ENCODE measurements around the gene UBE3A.

The UBE3A gene

GRCh38 chr15:25407950-25408349 is 30.9 kb downstream of the UBE3A start:
- H3K9me3 Mint-ChIP-seq, result peaks cover 15% of the 10 kb centered on the region
- peaks cover 49% of the 10 kb centered on the region for H3K36me3 Mint-ChIP-seq (ENCODE audit: low read depth)
- no peaks in the 10 kb centered on the region for H3K27me3 Mint-ChIP-seq
- H3K27ac Mint-ChIP-seq, result no peak overlapping the region
- intact Hi-C loops (cut with micrococcal nuclease), result no loop called here
- peaks cover 36% of the 10 kb centered on the region for H3K4me1 Mint-ChIP-seq (ENCODE audit: low read depth)
- H3K4me3 Mint-ChIP-seq, result no peak overlapping the region

- intact Hi-C loops (cut with micrococcal nuclease), result no loop called here
- peaks cover 60% of the 10 kb centered on the region for H3K36me3 Mint-ChIP-seq (ENCODE audit: low read depth)
- peaks cover 20% of the 10 kb centered on the region for H3K9me3 Mint-ChIP-seq
- H3K4me3 Mint-ChIP-seq, result no peak overlapping the region
- H3K27ac Mint-ChIP-seq, result peak overlapping the region; percentile 42
- H3K4me1 Mint-ChIP-seq (ENCODE audit: low read depth), result peaks cover 47% of the 10 kb centered on the region
- no peaks in the 10 kb centered on the region for H3K27me3 Mint-ChIP-seq
Measured at GRCh38 chr15:25406846-25407245, 32.0 kb downstream of the UBE3A start.

- Mint-ChIP-seq H3K4me1 (ENCODE audit: low read depth) (peaks cover 53% of the 10 kb centered on the region), H3K27ac (peak overlapping the region; percentile 42), H3K9me3 (peaks cover 20% of the 10 kb centered on the region), H3K4me3 (no peak overlapping the region), H3K27me3 (no peaks in the 10 kb centered on the region), H3K36me3 (ENCODE audit: low read depth) (peaks cover 54% of the 10 kb centered on the region)
- intact Hi-C loops (cut with micrococcal nuclease), result no loop called here
Measured at GRCh38 chr15:25406261-25406660, 32.6 kb downstream of the UBE3A start.

GRCh38 chr15:25403771-25404170 is 35.1 kb downstream of the UBE3A start:
- intact Hi-C loops (cut with micrococcal nuclease), result loop anchor here (5.0 kb wide), 1 partner anchor 34 kb away; the partner anchor contains the start of gene UBE3A
- Mint-ChIP-seq H3K36me3 (ENCODE audit: low read depth) (peaks cover 63% of the 10 kb centered on the region), H3K9me3 (peaks cover 20% of the 10 kb centered on the region), H3K27ac (peak overlapping the region; percentile 85), H3K4me3 (no peak overlapping the region), H3K27me3 (no peaks in the 10 kb centered on the region), H3K4me1 (ENCODE audit: low read depth) (peaks cover 57% of the 10 kb centered on the region)

- peak overlapping the region; percentile 85 for H3K27ac Mint-ChIP-seq
- H3K4me3 Mint-ChIP-seq, result no peak overlapping the region
- H3K9me3 Mint-ChIP-seq, result peaks cover 20% of the 10 kb centered on the region
- no peaks in the 10 kb centered on the region for H3K27me3 Mint-ChIP-seq
- intact Hi-C loops (cut with micrococcal nuclease), result loop anchor here (5.0 kb wide), 1 partner anchor 35 kb away; the partner anchor contains the start of gene UBE3A
- peaks cover 68% of the 10 kb centered on the region for H3K4me1 Mint-ChIP-seq (ENCODE audit: low read depth)
- H3K36me3 Mint-ChIP-seq (ENCODE audit: low read depth), result peaks cover 77% of the 10 kb centered on the region
Measured at GRCh38 chr15:25402342-25402741, 36.5 kb downstream of the UBE3A start.

GRCh38 chr15:25401501-25401900 is 37.3 kb downstream of the UBE3A start:
- intact Hi-C loops (cut with micrococcal nuclease), result loop anchor here (5.0 kb wide), 1 partner anchor 36 kb away; the partner anchor contains the start of gene UBE3A
- Mint-ChIP-seq H3K4me3 (peak overlapping the region; percentile 9), H3K4me1 (ENCODE audit: low read depth) (peaks cover 64% of the 10 kb centered on the region)

GRCh38 chr15:25397100-25397499 is 41.7 kb downstream of the UBE3A start:
- Mint-ChIP-seq H3K4me3 (no peak overlapping the region), H3K4me1 (ENCODE audit: low read depth) (peaks cover 51% of the 10 kb centered on the region), H3K36me3 (ENCODE audit: low read depth) (peaks cover 45% of the 10 kb centered on the region), H3K9me3 (no peaks in the 10 kb centered on the region), H3K27me3 (no peaks in the 10 kb centered on the region), H3K27ac (peak overlapping the region; percentile 2)
- intact Hi-C loops (cut with micrococcal nuclease), result no loop called here

More at GRCh38 chr15:25401501-25401900, 37.3 kb downstream of the UBE3A start:
- H3K9me3 Mint-ChIP-seq, result peaks cover 20% of the 10 kb centered on the region
- H3K27ac Mint-ChIP-seq, result peak overlapping the region; percentile 85
- no peaks in the 10 kb centered on the region for H3K27me3 Mint-ChIP-seq
- H3K36me3 Mint-ChIP-seq (ENCODE audit: low read depth), result peaks cover 69% of the 10 kb centered on the region

- H3K36me3 Mint-ChIP-seq (ENCODE audit: low read depth), result peaks cover 51% of the 10 kb centered on the region
- intact Hi-C loops (cut with micrococcal nuclease), result no loop called here
- H3K9me3 Mint-ChIP-seq, result no peaks in the 10 kb centered on the region
- H3K27ac Mint-ChIP-seq, result peak overlapping the region; percentile 65
- H3K4me3 Mint-ChIP-seq, result no peak overlapping the region
- peaks cover 34% of the 10 kb centered on the region for H3K4me1 Mint-ChIP-seq (ENCODE audit: low read depth)
- H3K27me3 Mint-ChIP-seq, result no peaks in the 10 kb centered on the region
Measured at GRCh38 chr15:25394898-25395297, 43.9 kb downstream of the UBE3A start.

GRCh38 chr15:25392806-25393205 is 46.0 kb downstream of the UBE3A start:
- H3K9me3 Mint-ChIP-seq, result peaks cover 18% of the 10 kb centered on the region
- intact Hi-C loops (cut with micrococcal nuclease), result no loop called here
- H3K27ac Mint-ChIP-seq, result no peak overlapping the region
- no peak overlapping the region for H3K4me3 Mint-ChIP-seq
- H3K4me1 Mint-ChIP-seq (ENCODE audit: low read depth), result peaks cover 41% of the 10 kb centered on the region
- peaks cover 52% of the 10 kb centered on the region for H3K36me3 Mint-ChIP-seq (ENCODE audit: low read depth)
- H3K27me3 Mint-ChIP-seq, result no peaks in the 10 kb centered on the region

- peaks cover 54% of the 10 kb centered on the region for H3K36me3 Mint-ChIP-seq (ENCODE audit: low read depth)
- H3K4me3 Mint-ChIP-seq, result no peak overlapping the region
- intact Hi-C loops (cut with micrococcal nuclease), result no loop called here
- H3K27me3 Mint-ChIP-seq, result no peaks in the 10 kb centered on the region
- H3K27ac Mint-ChIP-seq, result no peak overlapping the region
- H3K9me3 Mint-ChIP-seq, result peaks cover 24% of the 10 kb centered on the region
- peaks cover 36% of the 10 kb centered on the region for H3K4me1 Mint-ChIP-seq (ENCODE audit: low read depth)
Measured at GRCh38 chr15:25391971-25392721, 46.7 kb downstream of the UBE3A start.

GRCh38 chr15:25385986-25386385 is 52.8 kb downstream of the UBE3A start:
- no peak overlapping the region for H3K4me3 Mint-ChIP-seq
- peaks cover 96% of the 10 kb centered on the region for H3K36me3 Mint-ChIP-seq (ENCODE audit: low read depth)
- no peak overlapping the region for H3K27ac Mint-ChIP-seq
- peaks cover 21% of the 10 kb centered on the region for H3K4me1 Mint-ChIP-seq (ENCODE audit: low read depth)
- intact Hi-C loops (cut with micrococcal nuclease), result no loop called here
- no peaks in the 10 kb centered on the region for H3K27me3 Mint-ChIP-seq
- H3K9me3 Mint-ChIP-seq, result peaks cover 53% of the 10 kb centered on the region

GRCh38 chr15:25381579-25381978 is 57.2 kb downstream of the UBE3A start:
- intact Hi-C loops (cut with micrococcal nuclease), result no loop called here
- peaks cover 70% of the 10 kb centered on the region for H3K36me3 Mint-ChIP-seq (ENCODE audit: low read depth)
- peaks cover 38% of the 10 kb centered on the region for H3K9me3 Mint-ChIP-seq
- no peak overlapping the region for H3K27ac Mint-ChIP-seq
- no peaks in the 10 kb centered on the region for H3K27me3 Mint-ChIP-seq
- peaks cover 5% of the 10 kb centered on the region for H3K4me1 Mint-ChIP-seq (ENCODE audit: low read depth)
- H3K4me3 Mint-ChIP-seq, result no peak overlapping the region

GRCh38 chr15:25378501-25378901 is 60.3 kb downstream of the UBE3A start:
- peaks cover 5% of the 10 kb centered on the region for H3K4me1 Mint-ChIP-seq (ENCODE audit: low read depth)
- H3K4me3 Mint-ChIP-seq, result no peak overlapping the region
- intact Hi-C loops (cut with micrococcal nuclease), result loop anchor here (5.0 to 10.0 kb wide), 2 partner anchors 36 to 54 kb away; no protein-coding TSS in a partner anchor
- no peaks in the 10 kb centered on the region for H3K27me3 Mint-ChIP-seq
- H3K9me3 Mint-ChIP-seq, result peaks cover 17% of the 10 kb centered on the region
- no peak overlapping the region for H3K27ac Mint-ChIP-seq
- H3K36me3 Mint-ChIP-seq (ENCODE audit: low read depth), result peaks cover 60% of the 10 kb centered on the region

- intact Hi-C loops (cut with micrococcal nuclease), result loop anchor here (5.0 to 10.0 kb wide), 2 partner anchors 33 to 51 kb away; no protein-coding TSS in a partner anchor
- Mint-ChIP-seq H3K4me1 (ENCODE audit: low read depth) (peaks cover 13% of the 10 kb centered on the region), H3K9me3 (peaks cover 7% of the 10 kb centered on the region), H3K4me3 (no peak overlapping the region), H3K27me3 (no peaks in the 10 kb centered on the region), H3K27ac (no peak overlapping the region), H3K36me3 (ENCODE audit: low read depth) (peaks cover 52% of the 10 kb centered on the region)
Measured at GRCh38 chr15:25375557-25375956, 63.3 kb downstream of the UBE3A start.
